Peyer's patch (tissue), 4 donors: ENCODE measurements around the gene ZGLP1.
A peak's percentile ranks its signal among the peaks of the same experiment; 100 is the strongest.

ENCODE experiments used
- POLR2A ChIP-seq, 2 donors: fragments of 450-650 bp; IDR thresholded peaks; one replicate each; pipeline ENCODE4 v1.5.1; 2017; ENCODE audit warnings: antibody characterized with exemption in 2 of 2, mild to moderate bottlenecking in 2 of 2, moderate library complexity in 2 of 2
- TF ChIP-seq, protein P1 (sequence below), 6 experiments: fragments of 450-650 bp in 4 of 6; fragments of 200-600 bp in 2 of 6; sonication (generic) in 1 of 6; IDR thresholded peaks; one replicate each; pipeline ENCODE4 v1.5.1; 2017 to 2019; ENCODE audit warnings: antibody characterized with exemption in 6 of 6, mild to moderate bottlenecking in 3 of 6, moderate library complexity in 1 of 6

DNA sequence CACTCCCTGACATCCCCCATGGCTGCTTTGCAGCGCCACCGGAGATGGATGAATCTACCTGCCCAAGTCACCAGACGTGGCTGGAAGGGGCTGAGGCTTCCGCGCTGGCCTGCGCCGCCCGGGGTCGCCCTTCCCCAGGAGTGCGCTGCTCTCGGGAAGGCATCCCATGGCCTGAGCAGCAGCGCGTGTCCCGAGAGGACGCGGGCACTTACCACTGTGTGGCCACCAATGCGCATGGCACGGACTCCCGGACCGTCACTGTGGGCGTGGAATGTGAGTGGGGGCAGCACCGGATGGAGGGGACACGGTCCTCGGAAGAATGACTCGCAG lies 15.3 kb downstream of the ZGLP1 start:
- TF ChIP-seq, protein P1, sequence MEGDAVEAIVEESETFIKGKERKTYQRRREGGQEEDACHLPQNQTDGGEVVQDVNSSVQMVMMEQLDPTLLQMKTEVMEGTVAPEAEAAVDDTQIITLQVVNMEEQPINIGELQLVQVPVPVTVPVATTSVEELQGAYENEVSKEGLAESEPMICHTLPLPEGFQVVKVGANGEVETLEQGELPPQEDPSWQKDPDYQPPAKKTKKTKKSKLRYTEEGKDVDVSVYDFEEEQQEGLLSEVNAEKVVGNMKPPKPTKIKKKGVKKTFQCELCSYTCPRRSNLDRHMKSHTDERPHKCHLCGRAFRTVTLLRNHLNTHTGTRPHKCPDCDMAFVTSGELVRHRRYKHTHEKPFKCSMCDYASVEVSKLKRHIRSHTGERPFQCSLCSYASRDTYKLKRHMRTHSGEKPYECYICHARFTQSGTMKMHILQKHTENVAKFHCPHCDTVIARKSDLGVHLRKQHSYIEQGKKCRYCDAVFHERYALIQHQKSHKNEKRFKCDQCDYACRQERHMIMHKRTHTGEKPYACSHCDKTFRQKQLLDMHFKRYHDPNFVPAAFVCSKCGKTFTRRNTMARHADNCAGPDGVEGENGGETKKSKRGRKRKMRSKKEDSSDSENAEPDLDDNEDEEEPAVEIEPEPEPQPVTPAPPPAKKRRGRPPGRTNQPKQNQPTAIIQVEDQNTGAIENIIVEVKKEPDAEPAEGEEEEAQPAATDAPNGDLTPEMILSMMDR (IDR thresholded peaks at IDR 0.05): peak in 3 of 6 experiments; percentile 9 to 11 (median 11)
- no peak for TF ChIP-seq POLR2A (IDR thresholded peaks at IDR 0.05)
